ENCODE measurements around the gene GPR146. TPM values are rescaled to one million over a fixed set of nuclear protein-coding genes. Genes with fewer than 3 reads are reported as not detected.

GPR146 gene
- total RNA-seq, 1 donor from 2014 or later = 224 TPM

- no peak for TF ChIP-seq CTCF (IDR thresholded peaks at IDR 0.05)
- peaks cover 0 to 13% of the 10 kb centered on the region in 2 donors for H3K4me1 ChIP-seq
- intact Hi-C loops (cut with DNase I) = no loop called here
These were observed 16.8 kb downstream of the GPR146 start for GRCh38 chr7:1061180-1061579.

GRCh38 chr7:1062296-1063294 lies 18.2 kb downstream of the GPR146 start:
- H3K36me3 ChIP-seq = no peaks in the 10 kb centered on the region
- DNase-seq (ENCODE audit: low spot score in 2 of 2) = no peak
- H3K27ac ChIP-seq = no peak overlapping the region
- no peaks in the 10 kb centered on the region for H3K9me3 ChIP-seq
- peaks cover 0 to 13% of the 10 kb centered on the region in 2 donors for H3K4me1 ChIP-seq
- intact Hi-C loops (cut with DNase I) = no loop called here
- no peaks in the 10 kb centered on the region for H3K27me3 ChIP-seq
- H3K4me3 ChIP-seq = no peak overlapping the region
- no peak for TF ChIP-seq CTCF (IDR thresholded peaks at IDR 0.05)

More at GRCh38 chr7:1061180-1061579, 16.8 kb downstream of the GPR146 start:
- Histone ChIP-seq H3K27ac (no peak overlapping the region), H3K9me3 (no peaks in the 10 kb centered on the region), H3K36me3 (no peaks in the 10 kb centered on the region), H3K27me3 (no peaks in the 10 kb centered on the region), H3K4me3 (no peak overlapping the region)
- no peak for DNase-seq (ENCODE audit: low spot score in 2 of 2)

- H3K27me3 ChIP-seq = no peaks in the 10 kb centered on the region
- no peak for TF ChIP-seq CTCF (IDR thresholded peaks at IDR 0.05)
- intact Hi-C loops (cut with DNase I) = no loop called here
These were observed 19.0 kb downstream of the GPR146 start for GRCh38 chr7:1063361-1063760.

GRCh38 chr7:1064581-1064980 lies 20.2 kb downstream of the GPR146 start:
- no peak for TF ChIP-seq CTCF (IDR thresholded peaks at IDR 0.05)
- Histone ChIP-seq H3K4me3 (no peak overlapping the region), H3K27ac (no peak overlapping the region), H3K4me1 (peaks cover 0 to 13% of the 10 kb centered on the region in 2 donors), H3K9me3 (no peaks in the 10 kb centered on the region), H3K27me3 (no peaks in the 10 kb centered on the region), H3K36me3 (no peaks in the 10 kb centered on the region)
- no peak for DNase-seq (ENCODE audit: low spot score in 2 of 2)
- intact Hi-C loops (cut with DNase I) = no loop called here

More at GRCh38 chr7:1063361-1063760, 19.0 kb downstream of the GPR146 start:
- no peaks in the 10 kb centered on the region for H3K9me3 ChIP-seq
- no peak for DNase-seq (ENCODE audit: low spot score in 2 of 2)
- H3K36me3 ChIP-seq = no peaks in the 10 kb centered on the region
- H3K27ac ChIP-seq = no peak overlapping the region
- H3K4me3 ChIP-seq = no peak overlapping the region
- H3K4me1 ChIP-seq = peaks cover 0 to 13% of the 10 kb centered on the region in 2 donors

GRCh38 chr7:1065263-1065584 lies 20.9 kb downstream of the GPR146 start:
- Histone ChIP-seq H3K9me3 (no peaks in the 10 kb centered on the region), H3K4me3 (peak overlapping the region; percentile 30 to 37), H3K36me3 (no peaks in the 10 kb centered on the region), H3K27ac (no peak overlapping the region), H3K4me1 (peaks cover 0 to 10% of the 10 kb centered on the region in 2 donors), H3K27me3 (no peaks in the 10 kb centered on the region)
- no peak for DNase-seq (ENCODE audit: low spot score in 2 of 2)
- TF ChIP-seq CTCF (IDR thresholded peaks at IDR 0.05) = no peak
- intact Hi-C loops (cut with DNase I) = loop anchor here (1.0 kb wide), 2 partner anchors 37 to 72 kb away; no protein-coding TSS in a partner anchor

All from ascending aorta (tissue), 2 donors.